Measurements from ENCODE around the gene APBA2.

The APBA2 gene

GRCh38 chr15:28983432-28984311 lies 97.9 kb downstream of the APBA2 start:
- no peaks in the 10 kb centered on the region for H3F3A ChIP-seq (ENCODE audit: low read depth)
- H3K4me3 ChIP-seq (ENCODE audit: low read length, poor library complexity, severe bottlenecking), result no peak overlapping the region
- peaks cover 70% of the 10 kb centered on the region; the same call in 1 of the 2 replicates for H3K79me2 ChIP-seq (ENCODE audit: insufficient read depth, low read length)
- H3K27me3 ChIP-seq (ENCODE audit: insufficient read depth, low read length, poor library complexity, severe bottlenecking), result no peaks in the 10 kb centered on the region
- peaks cover 11% of the 10 kb centered on the region for H4K20me1 ChIP-seq (ENCODE audit: insufficient read depth, low read length, poor library complexity, severe bottlenecking)
- peaks cover 14% of the 10 kb centered on the region for H3K36me3 ChIP-seq (ENCODE audit: insufficient read depth, low read length)
- no peak overlapping the region for H2AFZ ChIP-seq (ENCODE audit: low read length)
- no peaks in the 10 kb centered on the region for H3K9me2 ChIP-seq (replicated peaks; ENCODE audit: low read depth, low read length)
- no peaks in the 10 kb centered on the region for H3K9me3 ChIP-seq (ENCODE audit: insufficient read depth, low read depth, low read length)
- H3K9ac ChIP-seq (ENCODE audit: low read depth, low read length, poor library complexity, severe bottlenecking), result no peak overlapping the region
- peaks cover 20% of the 10 kb centered on the region for H3K4me1 ChIP-seq (ENCODE audit: insufficient read depth, low read length, poor library complexity, severe bottlenecking)
- H3K4me2 ChIP-seq (ENCODE audit: low read depth, low read length, poor library complexity, severe bottlenecking), result no peak overlapping the region
- TF ChIP-seq, protein P1, sequence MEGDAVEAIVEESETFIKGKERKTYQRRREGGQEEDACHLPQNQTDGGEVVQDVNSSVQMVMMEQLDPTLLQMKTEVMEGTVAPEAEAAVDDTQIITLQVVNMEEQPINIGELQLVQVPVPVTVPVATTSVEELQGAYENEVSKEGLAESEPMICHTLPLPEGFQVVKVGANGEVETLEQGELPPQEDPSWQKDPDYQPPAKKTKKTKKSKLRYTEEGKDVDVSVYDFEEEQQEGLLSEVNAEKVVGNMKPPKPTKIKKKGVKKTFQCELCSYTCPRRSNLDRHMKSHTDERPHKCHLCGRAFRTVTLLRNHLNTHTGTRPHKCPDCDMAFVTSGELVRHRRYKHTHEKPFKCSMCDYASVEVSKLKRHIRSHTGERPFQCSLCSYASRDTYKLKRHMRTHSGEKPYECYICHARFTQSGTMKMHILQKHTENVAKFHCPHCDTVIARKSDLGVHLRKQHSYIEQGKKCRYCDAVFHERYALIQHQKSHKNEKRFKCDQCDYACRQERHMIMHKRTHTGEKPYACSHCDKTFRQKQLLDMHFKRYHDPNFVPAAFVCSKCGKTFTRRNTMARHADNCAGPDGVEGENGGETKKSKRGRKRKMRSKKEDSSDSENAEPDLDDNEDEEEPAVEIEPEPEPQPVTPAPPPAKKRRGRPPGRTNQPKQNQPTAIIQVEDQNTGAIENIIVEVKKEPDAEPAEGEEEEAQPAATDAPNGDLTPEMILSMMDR (conservative IDR thresholded peaks at IDR 0.05; ENCODE audit: low read length), result peak; percentile 34; the same call in 1 of the 2 replicates
- TF ChIP-seq EZH2phosphoT487 (IDR thresholded peaks at IDR 0.05; ENCODE audit: borderline replicate concordance), result no peak

GRCh38 chr15:28984421-28985315 lies 98.9 kb downstream of the APBA2 start:
- peaks cover 19% of the 10 kb centered on the region for H3K36me3 ChIP-seq (ENCODE audit: insufficient read depth, low read length)
- peaks cover 70% of the 10 kb centered on the region; the same call in 1 of the 2 replicates for H3K79me2 ChIP-seq (ENCODE audit: insufficient read depth, low read length)
- no peaks in the 10 kb centered on the region for H3K9me2 ChIP-seq (replicated peaks; ENCODE audit: low read depth, low read length)
- no peak overlapping the region for H2AFZ ChIP-seq (ENCODE audit: low read length)
- H3K9me3 ChIP-seq (ENCODE audit: insufficient read depth, low read depth, low read length), result no peaks in the 10 kb centered on the region
- H3K4me1 ChIP-seq (ENCODE audit: insufficient read depth, low read length, poor library complexity, severe bottlenecking), result peaks cover 20% of the 10 kb centered on the region
- peaks cover 19% of the 10 kb centered on the region for H4K20me1 ChIP-seq (ENCODE audit: insufficient read depth, low read length, poor library complexity, severe bottlenecking)
- no peaks in the 10 kb centered on the region for H3K27me3 ChIP-seq (ENCODE audit: insufficient read depth, low read length, poor library complexity, severe bottlenecking)
- H3F3A ChIP-seq (ENCODE audit: low read depth), result no peaks in the 10 kb centered on the region
- no peak overlapping the region for H3K9ac ChIP-seq (ENCODE audit: low read depth, low read length, poor library complexity, severe bottlenecking)
- H3K4me2 ChIP-seq (ENCODE audit: low read depth, low read length, poor library complexity, severe bottlenecking), result peak overlapping the region; percentile 5
- H3K4me3 ChIP-seq (ENCODE audit: low read length, poor library complexity, severe bottlenecking), result no peak overlapping the region
- no peak for TF ChIP-seq EZH2phosphoT487 (IDR thresholded peaks at IDR 0.05; ENCODE audit: borderline replicate concordance)
- TF ChIP-seq, protein P1 (conservative IDR thresholded peaks at IDR 0.05; ENCODE audit: low read length), result no peak

DNA sequence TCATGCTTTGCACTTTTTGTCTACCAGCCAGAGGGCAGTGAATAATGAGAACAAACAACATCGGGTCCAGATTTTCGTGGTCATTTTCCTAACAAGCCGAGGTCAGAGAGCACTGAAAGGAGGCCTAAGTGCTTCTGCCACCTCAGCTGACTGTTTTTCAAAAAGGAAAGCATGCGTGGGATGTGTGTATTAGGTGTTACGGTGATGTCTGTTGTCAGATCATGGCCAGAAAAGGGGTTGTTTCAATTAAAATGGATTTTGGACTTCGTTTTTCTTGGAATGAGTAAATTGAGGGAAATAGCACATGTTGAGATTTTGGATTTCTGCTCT lies 99.5 kb downstream of the APBA2 start:
- no peak overlapping the region for H3K9ac ChIP-seq (ENCODE audit: low read depth, low read length, poor library complexity, severe bottlenecking)
- H3K4me3 ChIP-seq (ENCODE audit: low read length, poor library complexity, severe bottlenecking), result no peak overlapping the region
- TF ChIP-seq, protein P1 (conservative IDR thresholded peaks at IDR 0.05; ENCODE audit: low read length), result no peak
- no peak for TF ChIP-seq EZH2phosphoT487 (IDR thresholded peaks at IDR 0.05; ENCODE audit: borderline replicate concordance)
- no peaks in the 10 kb centered on the region for H3K9me2 ChIP-seq (replicated peaks; ENCODE audit: low read depth, low read length)
- H4K20me1 ChIP-seq (ENCODE audit: insufficient read depth, low read length, poor library complexity, severe bottlenecking), result peaks cover 20% of the 10 kb centered on the region
- peaks cover 20% of the 10 kb centered on the region for H3K4me1 ChIP-seq (ENCODE audit: insufficient read depth, low read length, poor library complexity, severe bottlenecking)
- peaks cover 70% of the 10 kb centered on the region; the same call in 1 of the 2 replicates for H3K79me2 ChIP-seq (ENCODE audit: insufficient read depth, low read length)
- H3K9me3 ChIP-seq (ENCODE audit: insufficient read depth, low read depth, low read length), result no peaks in the 10 kb centered on the region
- H3K4me2 ChIP-seq (ENCODE audit: low read depth, low read length, poor library complexity, severe bottlenecking), result no peak overlapping the region
- no peaks in the 10 kb centered on the region for H3F3A ChIP-seq (ENCODE audit: low read depth)
- H2AFZ ChIP-seq (ENCODE audit: low read length), result no peak overlapping the region
- no peaks in the 10 kb centered on the region for H3K27me3 ChIP-seq (ENCODE audit: insufficient read depth, low read length, poor library complexity, severe bottlenecking)
- peaks cover 21% of the 10 kb centered on the region for H3K36me3 ChIP-seq (ENCODE audit: insufficient read depth, low read length)
